ENCODE measurements around the gene MDGA2. TPM values are rescaled to one million over a fixed set of nuclear protein-coding genes. Genes with fewer than 3 reads are reported as not detected.
"Not testable (repeated sequence)": the region's sequence is repeated elsewhere in the genome, so short reads cannot be mapped to it uniquely, and the experiment has no call there.

Gene MDGA2
- total RNA-seq, 1 donor from 2014 or later = 1.3 TPM

- TF ChIP-seq, protein P1, sequence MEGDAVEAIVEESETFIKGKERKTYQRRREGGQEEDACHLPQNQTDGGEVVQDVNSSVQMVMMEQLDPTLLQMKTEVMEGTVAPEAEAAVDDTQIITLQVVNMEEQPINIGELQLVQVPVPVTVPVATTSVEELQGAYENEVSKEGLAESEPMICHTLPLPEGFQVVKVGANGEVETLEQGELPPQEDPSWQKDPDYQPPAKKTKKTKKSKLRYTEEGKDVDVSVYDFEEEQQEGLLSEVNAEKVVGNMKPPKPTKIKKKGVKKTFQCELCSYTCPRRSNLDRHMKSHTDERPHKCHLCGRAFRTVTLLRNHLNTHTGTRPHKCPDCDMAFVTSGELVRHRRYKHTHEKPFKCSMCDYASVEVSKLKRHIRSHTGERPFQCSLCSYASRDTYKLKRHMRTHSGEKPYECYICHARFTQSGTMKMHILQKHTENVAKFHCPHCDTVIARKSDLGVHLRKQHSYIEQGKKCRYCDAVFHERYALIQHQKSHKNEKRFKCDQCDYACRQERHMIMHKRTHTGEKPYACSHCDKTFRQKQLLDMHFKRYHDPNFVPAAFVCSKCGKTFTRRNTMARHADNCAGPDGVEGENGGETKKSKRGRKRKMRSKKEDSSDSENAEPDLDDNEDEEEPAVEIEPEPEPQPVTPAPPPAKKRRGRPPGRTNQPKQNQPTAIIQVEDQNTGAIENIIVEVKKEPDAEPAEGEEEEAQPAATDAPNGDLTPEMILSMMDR (conservative IDR thresholded peaks at IDR 0.05) = no peak
- H3K27ac Mint-ChIP-seq = peak overlapping the region; percentile 3
- no peaks in the 10 kb centered on the region for H3K36me3 Mint-ChIP-seq
- H3K4me1 Mint-ChIP-seq (ENCODE audit: unreplicated experiment) = no peaks in the 10 kb centered on the region
- DNase-seq (ENCODE audit: extremely low spot score, unreplicated experiment) = no peak
- peaks cover 6% of the 10 kb centered on the region for H3K9me3 Mint-ChIP-seq
- no peaks in the 10 kb centered on the region for H3K27me3 Mint-ChIP-seq
- H3K4me3 Mint-ChIP-seq = no peak overlapping the region
Measured at GRCh38 chr14:47257013-47257412, 418.4 kb downstream of the MDGA2 start.

DNA sequence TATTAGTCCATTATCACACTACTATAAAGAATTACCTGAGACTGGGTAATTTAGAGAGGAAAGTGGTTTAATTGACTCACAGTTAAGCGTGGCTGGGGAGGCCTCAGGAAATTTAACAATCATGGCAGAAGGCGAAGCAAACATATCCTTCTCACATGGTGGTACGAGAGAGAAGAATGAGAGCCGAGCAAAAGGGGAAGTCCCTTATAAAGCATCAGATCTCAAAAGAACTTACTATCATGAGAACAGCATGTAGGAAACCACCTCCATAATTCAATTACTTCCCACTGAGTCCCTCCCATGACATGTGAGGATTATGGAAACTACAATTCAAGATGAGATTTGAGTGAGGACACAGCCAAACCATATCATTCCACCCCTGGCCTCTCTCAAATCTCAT is 422.6 kb downstream of the MDGA2 start:
- no peak overlapping the region for H3K4me3 Mint-ChIP-seq
- H3K27me3 Mint-ChIP-seq = no peaks in the 10 kb centered on the region
- TF ChIP-seq, protein P1 (conservative IDR thresholded peaks at IDR 0.05) = no peak
- H3K4me1 Mint-ChIP-seq (ENCODE audit: unreplicated experiment) = no peaks in the 10 kb centered on the region
- no peak overlapping the region for H3K27ac Mint-ChIP-seq
- H3K36me3 Mint-ChIP-seq = no peaks in the 10 kb centered on the region
- DNase-seq (ENCODE audit: extremely low spot score, unreplicated experiment) = no peak
- H3K9me3 Mint-ChIP-seq = peaks cover 6% of the 10 kb centered on the region

- TF ChIP-seq, protein P1 (conservative IDR thresholded peaks at IDR 0.05) = no peak
- no peak for DNase-seq (ENCODE audit: extremely low spot score, unreplicated experiment)
- no peaks in the 10 kb centered on the region for H3K9me3 Mint-ChIP-seq
- no peaks in the 10 kb centered on the region for H3K27me3 Mint-ChIP-seq
- no peaks in the 10 kb centered on the region for H3K4me1 Mint-ChIP-seq (ENCODE audit: unreplicated experiment)
- H3K4me3 Mint-ChIP-seq = no peak overlapping the region
- no peaks in the 10 kb centered on the region for H3K36me3 Mint-ChIP-seq
- H3K27ac Mint-ChIP-seq = no peak overlapping the region
Measured at GRCh38 chr14:47246367-47246766, 429.0 kb downstream of the MDGA2 start.

GRCh38 chr14:47242579-47242978 is 432.8 kb downstream of the MDGA2 start:
- not testable (repeated sequence) for H3K4me1 Mint-ChIP-seq (ENCODE audit: unreplicated experiment); H3K27ac Mint-ChIP-seq; H3K9me3 Mint-ChIP-seq; H3K4me3 Mint-ChIP-seq; H3K27me3 Mint-ChIP-seq; H3K36me3 Mint-ChIP-seq; DNase-seq (ENCODE audit: extremely low spot score, unreplicated experiment)

GRCh38 chr14:47240748-47241437 is 434.5 kb downstream of the MDGA2 start:
- TF ChIP-seq, protein P1 (conservative IDR thresholded peaks at IDR 0.05) = no peak
- no peaks in the 10 kb centered on the region for H3K36me3 Mint-ChIP-seq
- DNase-seq (ENCODE audit: extremely low spot score, unreplicated experiment) = no peak
- no peak overlapping the region for H3K27ac Mint-ChIP-seq
- no peaks in the 10 kb centered on the region for H3K27me3 Mint-ChIP-seq
- no peak overlapping the region for H3K4me3 Mint-ChIP-seq
- no peaks in the 10 kb centered on the region for H3K4me1 Mint-ChIP-seq (ENCODE audit: unreplicated experiment)
- no peaks in the 10 kb centered on the region for H3K9me3 Mint-ChIP-seq

DNA sequence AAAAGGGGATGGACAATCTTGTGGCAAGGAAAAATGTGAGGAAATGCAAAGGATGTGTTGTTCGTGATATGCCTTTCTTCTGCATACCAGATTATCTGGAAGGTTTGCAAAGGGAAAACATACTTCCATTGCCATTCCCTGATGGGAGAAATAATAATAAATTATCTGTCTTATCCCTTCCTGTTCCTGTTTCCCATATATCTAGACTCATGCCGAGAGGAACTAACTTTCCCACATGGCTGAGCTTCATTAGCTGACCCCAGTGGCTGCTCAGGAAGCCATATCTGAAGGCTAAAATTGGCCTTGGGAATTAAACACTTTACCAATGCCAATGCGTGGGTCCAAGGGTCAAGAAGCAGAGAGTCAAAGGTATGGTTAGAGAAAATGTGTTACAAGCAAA is 439.8 kb downstream of the MDGA2 start:
- no peaks in the 10 kb centered on the region for H3K36me3 Mint-ChIP-seq
- TF ChIP-seq, protein P1 (conservative IDR thresholded peaks at IDR 0.05) = no peak
- H3K27ac Mint-ChIP-seq = no peak overlapping the region
- no peak overlapping the region for H3K4me3 Mint-ChIP-seq
- no peaks in the 10 kb centered on the region for H3K27me3 Mint-ChIP-seq
- H3K9me3 Mint-ChIP-seq = no peaks in the 10 kb centered on the region
- no peaks in the 10 kb centered on the region for H3K4me1 Mint-ChIP-seq (ENCODE audit: unreplicated experiment)
- no peak for DNase-seq (ENCODE audit: extremely low spot score, unreplicated experiment)
